GM23338 (cell line): ENCODE measurements around the gene SULT2B1. TPM values are rescaled to one million over a fixed set of nuclear protein-coding genes. Genes with fewer than 3 reads are reported as not detected.

Source experiments
- ATAC-seq: fragments of 200-7000 bp; cut with Tn5 transposase; 3 replicates; pipeline ENCODE4 v1.9.1; 2020
- DNase-seq: peaks from one replicate; pipeline ENCODE4 v3.0.0-alpha.2; 2015; ENCODE audit warnings: low spot score
- H2AFZ ChIP-seq: fragments of 200-600 bp; sonication (generic); 2 replicates; pipeline ENCODE4 v1.8.0; 2016; ENCODE audit warnings: antibody characterized with exemption, mild to moderate bottlenecking, moderate library complexity
- H3F3A ChIP-seq: fragments of 200-600 bp; sonication (generic); replicated peaks from 2 replicates; pipeline ENCODE4 v1.8.0; 2017; ENCODE audit warnings: antibody characterized with exemption, mixed run types, low read depth
- H3K27ac ChIP-seq: fragments of 200-600 bp; sonication (generic); 2 replicates; pipeline ENCODE4 v1.6.1; 2016; ENCODE audit warnings: low read depth
- H3K27me3 ChIP-seq: fragments of 200-600 bp; sonication (generic); 2 replicates; pipeline ENCODE4 v1.8.0; 2016; ENCODE audit warnings: mild to moderate bottlenecking, mixed run types, moderate library complexity; ENCODE audit not compliant: insufficient read depth
- H3K36me3 ChIP-seq: fragments of 200-600 bp; sonication (generic); 2 replicates; pipeline ENCODE4 v1.8.0; 2016; ENCODE audit warnings: mild to moderate bottlenecking; ENCODE audit not compliant: insufficient read depth
- H3K4me1 ChIP-seq: fragments of 200-600 bp; sonication (generic); 2 replicates; pipeline ENCODE4 v1.8.0; 2016; ENCODE audit warnings: mild to moderate bottlenecking, moderate library complexity; ENCODE audit not compliant: insufficient read depth
- H3K4me2 ChIP-seq: fragments of 200-600 bp; sonication (generic); 2 replicates; pipeline ENCODE4 v1.7.1; 2017; ENCODE audit warnings: mixed run types
- H3K4me3 ChIP-seq: fragments of 200-600 bp; sonication (generic); 2 replicates; pipeline ENCODE4 v1.6.1; 2016; ENCODE audit warnings: mixed run types
- H3K79me2 ChIP-seq: fragments of 200-600 bp; sonication (generic); replicated peaks from 2 replicates; pipeline ENCODE4 v1.8.0; 2017; ENCODE audit warnings: mild to moderate bottlenecking; ENCODE audit not compliant: insufficient read depth
- H3K9me2 ChIP-seq: fragments of 200-600 bp; sonication (generic); 2 replicates; pipeline ENCODE4 v1.8.0; 2017; ENCODE audit not compliant: insufficient read depth
- H4K20me1 ChIP-seq: fragments of 200-600 bp; sonication (generic); replicated peaks from 2 replicates; pipeline ENCODE4 v1.8.0; 2017; ENCODE audit warnings: mild to moderate bottlenecking; ENCODE audit not compliant: insufficient read depth
- H3K27ac Mint-ChIP-seq: 2 replicates; pipeline ENCODE4 v1.8.0; 2020; ENCODE audit warnings: inconsistent platforms, mild to moderate bottlenecking, moderate library complexity, mixed read lengths
- H3K27me3 Mint-ChIP-seq: 3 replicates; pipeline ENCODE4 v1.8.0; 2022; ENCODE audit warnings: low read depth, mild to moderate bottlenecking, moderate library complexity, mixed read lengths, inconsistent platforms; ENCODE audit not compliant: insufficient read depth, poor library complexity
- H3K36me3 Mint-ChIP-seq: 3 replicates; pipeline ENCODE4 v1.8.0; 2021; ENCODE audit warnings: low read depth, mild to moderate bottlenecking, inconsistent platforms, moderate library complexity, mixed read lengths
- H3K4me1 Mint-ChIP-seq: 3 replicates; pipeline ENCODE4 v1.8.0; 2020; ENCODE audit warnings: mild to moderate bottlenecking, inconsistent platforms, mixed read lengths
- H3K4me3 Mint-ChIP-seq: 3 replicates; pipeline ENCODE4 v1.8.0; 2021; ENCODE audit warnings: moderate library complexity, mild to moderate bottlenecking, inconsistent platforms, mixed read lengths
- H3K9me3 Mint-ChIP-seq: 3 replicates; pipeline ENCODE4 v1.8.0; 2020; ENCODE audit warnings: moderate library complexity, mild to moderate bottlenecking, inconsistent platforms, mixed read lengths
- CREB1 ChIP-seq: fragments of 250-450 bp; sonication (Bioruptor Pico); IDR thresholded peaks from 2 replicates; pipeline ENCODE4 v1.5.0; 2020; ENCODE audit warnings: low read depth, mild to moderate bottlenecking, moderate library complexity
- ETS1 ChIP-seq: IDR thresholded peaks from 2 replicates; pipeline ENCODE4 v1.6.1; 2016; ENCODE audit warnings: antibody characterized with exemption
- EZH2 ChIP-seq: fragments of 200-600 bp; sonication (generic); IDR thresholded peaks from one replicate; pipeline ENCODE4 v1.8.0; 2017; ENCODE audit warnings: antibody characterized with exemption, mild to moderate bottlenecking, low read depth; ENCODE audit not compliant: unreplicated experiment
- EZH2phosphoT487 ChIP-seq: fragments of 200-600 bp; sonication (generic); IDR thresholded peaks from one replicate; pipeline ENCODE4 v1.8.1; 2018; ENCODE audit warnings: antibody characterized with exemption; ENCODE audit not compliant: unreplicated experiment
- JUNB ChIP-seq: IDR thresholded peaks from one replicate; pipeline ENCODE4 v1.6.1; 2016; ENCODE audit warnings: antibody characterized with exemption; ENCODE audit not compliant: unreplicated experiment
- NANOG ChIP-seq: IDR thresholded peaks from 2 replicates; pipeline ENCODE4 v1.6.1; 2016; ENCODE audit warnings: antibody characterized with exemption, borderline replicate concordance
- POLR2AphosphoS5 ChIP-seq: IDR thresholded peaks from 2 replicates; pipeline ENCODE4 v1.6.1; 2016; ENCODE audit warnings: antibody characterized with exemption, low read depth
- STAT1 ChIP-seq: IDR thresholded peaks from one replicate; pipeline ENCODE4 v1.6.1; 2016; ENCODE audit warnings: antibody characterized with exemption; ENCODE audit not compliant: unreplicated experiment
- ZNF114 ChIP-seq: fragments of 250-450 bp; sonication (Bioruptor Pico); IDR thresholded peaks from 2 replicates; pipeline ENCODE4 v1.5.0; 2020; ENCODE audit warnings: mild to moderate bottlenecking, moderate library complexity
- ZNF331 ChIP-seq: fragments of 250-450 bp; sonication (Bioruptor Pico); IDR thresholded peaks from 2 replicates; pipeline ENCODE4 v1.5.0; 2020; ENCODE audit warnings: low read depth, mild to moderate bottlenecking, moderate library complexity
- polyA plus RNA-seq: library from polyadenylated mRNA; unstranded; fragments of >200 nt; fragmentation: Nextera tagmentation; extraction: Ambion mirVana; gene quantifications from 2 replicates; pipeline ENCODE4 v1.2.1, GENCODE V29; 2016
- total RNA-seq: library from RNA; depleted of rRNA; stranded (reverse); fragments of >200 nt; shearing (Covaris generic); gene quantifications from 2 replicates; pipeline ENCODE4 v1.2.3, GENCODE V29; 2014
- TF ChIP-seq, protein P1 (sequence below): IDR thresholded peaks from one replicate; pipeline ENCODE4 v1.6.1; 2018; ENCODE audit warnings: antibody characterized with exemption; ENCODE audit not compliant: unreplicated experiment
- TF ChIP-seq, protein P2 (sequence below): fragments of 250-450 bp; sonication (Bioruptor Pico); IDR thresholded peaks from 2 replicates; pipeline ENCODE4 v1.5.0; 2020; ENCODE audit warnings: mild to moderate bottlenecking, moderate library complexity
- TF ChIP-seq, protein P3 (sequence below), 2 experiments: fragments of 200-600 bp in 1 of 2; sonication (generic) in 1 of 2; conservative IDR thresholded peaks; 2 replicates each; pipeline versions ENCODE4 v1.5.1 to v1.6.1; 2016 to 2017; ENCODE audit warnings: antibody characterized with exemption in 2 of 2, low read depth in 2 of 2, mild to moderate bottlenecking in 2 of 2, moderate library complexity in 1 of 2

SULT2B1 gene
- total and polyA plus RNA-seq, 2 experiments from 2014 or later: 1.3 to 2.5 TPM

DNA sequence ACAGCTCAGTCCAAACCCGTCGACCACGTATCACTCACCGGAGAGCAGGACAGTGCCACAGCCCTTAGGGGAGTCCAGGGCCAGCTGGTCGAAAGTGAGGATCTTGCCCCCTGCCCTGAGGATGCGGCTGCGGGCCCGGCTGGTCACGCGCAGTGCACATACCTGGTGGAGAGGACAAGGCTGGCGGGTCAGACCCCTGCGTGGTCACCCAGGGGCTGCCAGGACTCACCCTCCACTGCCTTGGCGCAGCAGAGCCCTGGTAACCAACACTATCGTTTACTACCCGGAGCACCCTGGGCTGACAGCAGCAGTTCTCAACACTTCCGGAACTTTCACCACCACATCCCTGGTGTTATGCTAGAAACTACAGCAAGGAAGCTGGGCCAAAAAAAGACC, 64.1 kb downstream of the SULT2B1 start:
- Histone ChIP-seq H3F3A (peaks cover 52% of the 10 kb centered on the region), H3K9me2 (no peaks in the 10 kb centered on the region), H3K4me3 (peak overlapping the region; percentile 97; the same call in 1 of the 2 replicates), H4K20me1 (peaks cover 21% of the 10 kb centered on the region), H3K79me2 (peaks cover 40% of the 10 kb centered on the region), H3K27ac (peak overlapping the region; percentile 99), H2AFZ (no peak overlapping the region), H3K36me3 (peaks cover 32% of the 10 kb centered on the region), H3K27me3 (no peaks in the 10 kb centered on the region), H3K4me2 (peak overlapping the region; percentile 99; the same call in 1 of the 2 replicates), H3K4me1 (peaks cover 39% of the 10 kb centered on the region)
- peaks cover 43% of the 10 kb centered on the region for H3K27me3 Mint-ChIP-seq
- H3K4me3 Mint-ChIP-seq: peak overlapping the region; percentile 93
- H3K9me3 Mint-ChIP-seq: no peaks in the 10 kb centered on the region; the same call in 1 of the 3 replicates
- no peak for TF ChIP-seq EZH2
- TF ChIP-seq ETS1: no peak
- TF ChIP-seq, protein P1, sequence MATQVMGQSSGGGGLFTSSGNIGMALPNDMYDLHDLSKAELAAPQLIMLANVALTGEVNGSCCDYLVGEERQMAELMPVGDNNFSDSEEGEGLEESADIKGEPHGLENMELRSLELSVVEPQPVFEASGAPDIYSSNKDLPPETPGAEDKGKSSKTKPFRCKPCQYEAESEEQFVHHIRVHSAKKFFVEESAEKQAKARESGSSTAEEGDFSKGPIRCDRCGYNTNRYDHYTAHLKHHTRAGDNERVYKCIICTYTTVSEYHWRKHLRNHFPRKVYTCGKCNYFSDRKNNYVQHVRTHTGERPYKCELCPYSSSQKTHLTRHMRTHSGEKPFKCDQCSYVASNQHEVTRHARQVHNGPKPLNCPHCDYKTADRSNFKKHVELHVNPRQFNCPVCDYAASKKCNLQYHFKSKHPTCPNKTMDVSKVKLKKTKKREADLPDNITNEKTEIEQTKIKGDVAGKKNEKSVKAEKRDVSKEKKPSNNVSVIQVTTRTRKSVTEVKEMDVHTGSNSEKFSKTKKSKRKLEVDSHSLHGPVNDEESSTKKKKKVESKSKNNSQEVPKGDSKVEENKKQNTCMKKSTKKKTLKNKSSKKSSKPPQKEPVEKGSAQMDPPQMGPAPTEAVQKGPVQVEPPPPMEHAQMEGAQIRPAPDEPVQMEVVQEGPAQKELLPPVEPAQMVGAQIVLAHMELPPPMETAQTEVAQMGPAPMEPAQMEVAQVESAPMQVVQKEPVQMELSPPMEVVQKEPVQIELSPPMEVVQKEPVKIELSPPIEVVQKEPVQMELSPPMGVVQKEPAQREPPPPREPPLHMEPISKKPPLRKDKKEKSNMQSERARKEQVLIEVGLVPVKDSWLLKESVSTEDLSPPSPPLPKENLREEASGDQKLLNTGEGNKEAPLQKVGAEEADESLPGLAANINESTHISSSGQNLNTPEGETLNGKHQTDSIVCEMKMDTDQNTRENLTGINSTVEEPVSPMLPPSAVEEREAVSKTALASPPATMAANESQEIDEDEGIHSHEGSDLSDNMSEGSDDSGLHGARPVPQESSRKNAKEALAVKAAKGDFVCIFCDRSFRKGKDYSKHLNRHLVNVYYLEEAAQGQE: no peak
- TF ChIP-seq JUNB: no peak
- no peak for TF ChIP-seq CREB1 (CRISPR knock-in tag)
- TF ChIP-seq POLR2AphosphoS5: no peak
- no peak for TF ChIP-seq ZNF331 (CRISPR knock-in tag)
- no peak for TF ChIP-seq STAT1
- TF ChIP-seq ZNF114 (CRISPR knock-in tag): no peak
- TF ChIP-seq, protein P2, sequence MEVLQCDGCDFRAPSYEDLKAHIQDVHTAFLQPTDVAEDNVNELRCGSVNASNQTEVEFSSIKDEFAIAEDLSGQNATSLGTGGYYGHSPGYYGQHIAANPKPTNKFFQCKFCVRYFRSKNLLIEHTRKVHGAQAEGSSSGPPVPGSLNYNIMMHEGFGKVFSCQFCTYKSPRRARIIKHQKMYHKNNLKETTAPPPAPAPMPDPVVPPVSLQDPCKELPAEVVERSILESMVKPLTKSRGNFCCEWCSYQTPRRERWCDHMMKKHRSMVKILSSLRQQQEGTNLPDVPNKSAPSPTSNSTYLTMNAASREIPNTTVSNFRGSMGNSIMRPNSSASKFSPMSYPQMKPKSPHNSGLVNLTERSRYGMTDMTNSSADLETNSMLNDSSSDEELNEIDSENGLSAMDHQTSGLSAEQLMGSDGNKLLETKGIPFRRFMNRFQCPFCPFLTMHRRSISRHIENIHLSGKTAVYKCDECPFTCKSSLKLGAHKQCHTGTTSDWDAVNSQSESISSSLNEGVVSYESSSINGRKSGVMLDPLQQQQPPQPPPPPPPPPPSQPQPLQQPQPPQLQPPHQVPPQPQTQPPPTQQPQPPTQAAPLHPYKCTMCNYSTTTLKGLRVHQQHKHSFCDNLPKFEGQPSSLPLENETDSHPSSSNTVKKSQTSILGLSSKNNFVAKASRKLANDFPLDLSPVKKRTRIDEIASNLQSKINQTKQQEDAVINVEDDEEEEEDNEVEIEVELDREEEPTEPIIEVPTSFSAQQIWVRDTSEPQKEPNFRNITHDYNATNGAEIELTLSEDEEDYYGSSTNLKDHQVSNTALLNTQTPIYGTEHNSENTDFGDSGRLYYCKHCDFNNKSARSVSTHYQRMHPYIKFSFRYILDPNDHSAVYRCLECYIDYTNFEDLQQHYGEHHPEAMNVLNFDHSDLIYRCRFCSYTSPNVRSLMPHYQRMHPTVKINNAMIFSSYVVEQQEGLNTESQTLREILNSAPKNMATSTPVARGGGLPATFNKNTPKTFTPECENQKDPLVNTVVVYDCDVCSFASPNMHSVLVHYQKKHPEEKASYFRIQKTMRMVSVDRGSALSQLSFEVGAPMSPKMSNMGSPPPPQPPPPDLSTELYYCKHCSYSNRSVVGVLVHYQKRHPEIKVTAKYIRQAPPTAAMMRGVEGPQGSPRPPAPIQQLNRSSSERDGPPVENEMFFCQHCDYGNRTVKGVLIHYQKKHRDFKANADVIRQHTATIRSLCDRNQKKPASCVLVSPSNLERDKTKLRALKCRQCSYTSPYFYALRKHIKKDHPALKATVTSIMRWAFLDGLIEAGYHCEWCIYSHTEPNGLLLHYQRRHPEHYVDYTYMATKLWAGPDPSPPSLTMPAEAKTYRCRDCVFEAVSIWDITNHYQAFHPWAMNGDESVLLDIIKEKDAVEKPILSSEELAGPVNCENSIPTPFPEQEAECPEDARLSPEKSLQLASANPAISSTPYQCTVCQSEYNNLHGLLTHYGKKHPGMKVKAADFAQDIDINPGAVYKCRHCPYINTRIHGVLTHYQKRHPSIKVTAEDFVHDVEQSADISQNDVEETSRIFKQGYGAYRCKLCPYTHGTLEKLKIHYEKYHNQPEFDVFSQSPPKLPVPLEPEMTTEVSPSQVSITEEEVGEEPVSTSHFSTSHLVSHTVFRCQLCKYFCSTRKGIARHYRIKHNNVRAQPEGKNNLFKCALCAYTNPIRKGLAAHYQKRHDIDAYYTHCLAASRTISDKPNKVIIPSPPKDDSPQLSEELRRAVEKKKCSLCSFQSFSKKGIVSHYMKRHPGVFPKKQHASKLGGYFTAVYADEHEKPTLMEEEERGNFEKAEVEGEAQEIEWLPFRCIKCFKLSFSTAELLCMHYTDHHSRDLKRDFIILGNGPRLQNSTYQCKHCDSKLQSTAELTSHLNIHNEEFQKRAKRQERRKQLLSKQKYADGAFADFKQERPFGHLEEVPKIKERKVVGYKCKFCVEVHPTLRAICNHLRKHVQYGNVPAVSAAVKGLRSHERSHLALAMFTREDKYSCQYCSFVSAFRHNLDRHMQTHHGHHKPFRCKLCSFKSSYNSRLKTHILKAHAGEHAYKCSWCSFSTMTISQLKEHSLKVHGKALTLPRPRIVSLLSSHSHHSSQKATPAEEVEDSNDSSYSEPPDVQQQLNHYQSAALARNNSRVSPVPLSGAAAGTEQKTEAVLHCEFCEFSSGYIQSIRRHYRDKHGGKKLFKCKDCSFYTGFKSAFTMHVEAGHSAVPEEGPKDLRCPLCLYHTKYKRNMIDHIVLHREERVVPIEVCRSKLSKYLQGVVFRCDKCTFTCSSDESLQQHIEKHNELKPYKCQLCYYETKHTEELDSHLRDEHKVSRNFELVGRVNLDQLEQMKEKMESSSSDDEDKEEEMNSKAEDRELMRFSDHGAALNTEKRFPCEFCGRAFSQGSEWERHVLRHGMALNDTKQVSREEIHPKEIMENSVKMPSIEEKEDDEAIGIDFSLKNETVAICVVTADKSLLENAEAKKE (CRISPR knock-in tag): no peak
- TF ChIP-seq NANOG: no peak
- no peak for TF ChIP-seq EZH2phosphoT487
- TF ChIP-seq, protein P3, sequence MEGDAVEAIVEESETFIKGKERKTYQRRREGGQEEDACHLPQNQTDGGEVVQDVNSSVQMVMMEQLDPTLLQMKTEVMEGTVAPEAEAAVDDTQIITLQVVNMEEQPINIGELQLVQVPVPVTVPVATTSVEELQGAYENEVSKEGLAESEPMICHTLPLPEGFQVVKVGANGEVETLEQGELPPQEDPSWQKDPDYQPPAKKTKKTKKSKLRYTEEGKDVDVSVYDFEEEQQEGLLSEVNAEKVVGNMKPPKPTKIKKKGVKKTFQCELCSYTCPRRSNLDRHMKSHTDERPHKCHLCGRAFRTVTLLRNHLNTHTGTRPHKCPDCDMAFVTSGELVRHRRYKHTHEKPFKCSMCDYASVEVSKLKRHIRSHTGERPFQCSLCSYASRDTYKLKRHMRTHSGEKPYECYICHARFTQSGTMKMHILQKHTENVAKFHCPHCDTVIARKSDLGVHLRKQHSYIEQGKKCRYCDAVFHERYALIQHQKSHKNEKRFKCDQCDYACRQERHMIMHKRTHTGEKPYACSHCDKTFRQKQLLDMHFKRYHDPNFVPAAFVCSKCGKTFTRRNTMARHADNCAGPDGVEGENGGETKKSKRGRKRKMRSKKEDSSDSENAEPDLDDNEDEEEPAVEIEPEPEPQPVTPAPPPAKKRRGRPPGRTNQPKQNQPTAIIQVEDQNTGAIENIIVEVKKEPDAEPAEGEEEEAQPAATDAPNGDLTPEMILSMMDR (conservative IDR thresholded peaks at IDR 0.05; ENCODE audit: low read depth in 2 of 2): no peak
- H3K27ac Mint-ChIP-seq: peak overlapping the region; percentile 98
- ATAC-seq (no peak), DNase-seq (no peak)
- H3K4me1 Mint-ChIP-seq: peaks cover 50% of the 10 kb centered on the region
- H3K36me3 Mint-ChIP-seq: peaks cover 53% of the 10 kb centered on the region
